Stimulated activated CD8-positive, alpha-beta memory T cell treated with anti-CD3 and anti-CD28 coated beads, Interleukin-4, amount 100 ng/mL, for 4 hours (primary cell): ENCODE measurements around the gene CTCFL.

Source experiments
- DNase-seq, 2 donors: peaks; one replicate each; pipeline ENCODE4 v3.0.0-alpha.2; 2020; ENCODE audit warnings: low read depth in 2 of 2, low spot score in 1 of 2

Gene CTCFL

DNA sequence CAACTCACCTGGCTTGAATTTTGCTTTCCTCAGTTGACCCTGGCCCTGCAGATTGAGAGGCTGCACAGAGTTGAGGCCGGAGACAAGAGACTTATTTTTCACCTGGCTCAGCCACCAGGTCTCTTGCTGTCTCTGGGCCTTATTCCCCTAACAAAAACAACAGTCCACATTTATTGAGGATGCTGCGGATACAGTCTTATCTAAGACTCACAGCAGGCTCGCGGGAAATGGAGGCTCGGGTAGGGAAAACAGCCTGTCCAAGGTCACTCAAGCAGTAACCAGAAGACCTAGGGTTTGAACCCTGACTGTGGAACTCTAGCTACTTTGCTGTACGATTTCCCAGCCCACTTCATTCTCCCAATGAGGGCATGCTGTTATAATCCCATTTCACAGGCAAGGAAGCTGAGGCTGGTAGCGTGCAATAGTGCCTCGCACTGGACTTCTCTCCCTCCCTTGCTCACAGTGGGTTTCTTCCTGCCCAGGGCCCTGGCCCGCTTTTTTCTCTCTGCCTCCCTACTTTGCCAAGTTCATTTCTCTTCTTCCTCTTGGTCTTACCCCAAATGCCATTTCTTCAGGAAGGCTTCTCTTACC is 76.1 kb downstream of the CTCFL start:
- no peak for DNase-seq
